Stimulated activated CD8-positive, alpha-beta memory T cell treated with anti-CD3 and anti-CD28 coated beads, Interleukin-2, amount 100 ng/mL, for 48 hours (primary cell): ENCODE data around the gene STK17A.

Experiments used
- DNase-seq, 2 donors: peaks; one replicate each; pipeline ENCODE4 v3.0.0-alpha.2; 2020; ENCODE audit warnings: low read depth in 2 of 2

Gene STK17A

DNA sequence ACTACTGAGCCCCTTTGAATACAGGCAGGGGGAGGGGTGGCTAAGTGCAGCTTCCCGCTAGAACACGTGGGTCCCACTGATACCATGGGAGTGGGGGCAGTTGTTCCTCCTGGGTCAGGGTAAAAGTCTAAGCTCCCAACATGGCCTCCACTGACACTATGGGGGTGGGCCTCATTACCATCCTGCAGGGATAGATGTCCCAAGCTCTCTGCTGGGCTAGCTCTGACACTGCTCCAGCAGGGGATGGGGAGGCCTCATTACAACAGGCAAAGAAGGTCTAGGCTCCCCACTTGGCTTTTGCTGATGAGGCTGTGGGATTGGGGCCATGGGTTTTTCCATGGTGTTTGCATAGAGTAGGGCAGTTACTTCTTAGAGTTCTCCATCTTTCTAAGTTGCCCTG lies 51.5 kb downstream of the STK17A start:
- DNase-seq: no peak

DNA sequence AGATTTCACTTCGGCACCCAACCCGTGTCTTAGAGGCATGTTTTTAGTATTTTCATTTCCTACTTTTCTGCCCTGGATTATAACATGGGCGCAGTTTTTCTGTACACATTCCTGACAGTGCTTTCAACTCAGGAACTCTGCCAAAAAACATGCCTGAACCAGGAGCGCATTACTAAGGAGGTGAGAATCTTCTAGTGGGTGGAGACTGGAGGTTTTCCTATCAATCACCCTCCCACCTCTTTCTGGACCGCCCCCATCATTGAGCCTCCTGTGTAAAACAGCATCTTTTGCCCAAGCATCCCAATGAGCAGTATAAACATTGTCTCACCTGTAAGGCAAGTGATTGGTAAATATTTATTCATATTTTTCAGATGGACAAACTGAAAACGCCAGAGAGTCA lies 53.2 kb downstream of the STK17A start:
- DNase-seq: no peak

DNA sequence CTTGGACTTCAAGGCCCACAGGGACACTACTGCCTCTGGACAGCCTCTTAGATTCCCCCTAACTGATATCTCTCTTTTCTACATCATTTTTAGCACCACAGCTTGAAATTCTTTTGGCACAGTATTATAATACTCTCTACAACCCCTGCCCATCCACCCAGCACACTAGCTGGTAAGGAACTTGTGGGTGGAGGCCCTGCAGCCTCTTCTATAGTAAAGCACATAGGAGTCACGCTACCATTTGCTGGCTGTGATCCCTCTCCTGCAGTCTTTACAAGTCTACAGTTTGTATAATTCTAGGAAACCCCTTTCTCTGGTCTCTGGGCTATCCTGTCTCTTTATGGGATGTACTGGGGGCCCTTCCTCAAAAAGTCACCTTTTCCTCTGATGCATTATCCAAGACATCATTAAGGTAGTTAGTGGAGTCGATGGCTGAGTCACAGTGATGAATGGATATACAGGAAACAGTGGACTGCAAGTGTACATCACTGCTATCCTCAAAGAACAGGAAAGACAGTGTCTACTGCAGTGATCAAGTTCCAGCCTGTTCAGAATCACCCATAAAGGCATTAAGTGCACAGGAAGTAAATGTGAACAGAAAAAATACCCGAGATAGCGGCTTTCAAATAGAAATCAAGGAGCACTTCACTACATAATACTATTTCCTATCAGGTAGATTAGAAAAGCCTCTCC lies 54.4 kb downstream of the STK17A start:
- no peak for DNase-seq

DNA sequence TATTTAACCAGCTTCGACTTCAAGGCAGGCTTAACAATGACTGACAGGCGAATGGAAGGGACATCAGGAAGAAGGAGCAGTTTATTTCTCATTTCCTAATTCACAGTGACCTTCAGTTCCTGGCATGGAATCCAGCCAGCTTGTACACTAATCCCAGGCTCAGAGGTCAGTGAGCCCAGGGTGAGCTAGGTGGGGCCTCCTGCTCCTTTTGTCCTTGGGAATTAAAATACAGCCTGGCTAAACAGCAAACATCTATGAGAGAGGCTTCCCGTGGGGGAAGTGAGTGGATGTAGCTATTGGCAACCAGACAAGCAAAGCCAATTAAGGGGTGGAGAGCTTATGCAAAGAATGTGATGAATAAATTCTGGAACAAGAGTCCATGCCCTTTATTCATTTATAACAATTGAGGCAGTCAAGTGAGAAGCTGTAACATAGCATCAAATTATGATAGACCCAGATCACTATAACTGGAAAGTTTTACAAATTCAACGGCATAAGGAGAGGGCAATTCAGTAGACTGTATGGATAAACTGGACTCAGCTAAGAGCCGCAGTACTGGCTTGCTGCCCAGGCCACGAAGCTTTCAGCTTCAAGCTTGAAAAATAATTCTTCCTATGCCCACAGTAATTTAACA lies 57.1 kb downstream of the STK17A start:
- no peak for DNase-seq

DNA sequence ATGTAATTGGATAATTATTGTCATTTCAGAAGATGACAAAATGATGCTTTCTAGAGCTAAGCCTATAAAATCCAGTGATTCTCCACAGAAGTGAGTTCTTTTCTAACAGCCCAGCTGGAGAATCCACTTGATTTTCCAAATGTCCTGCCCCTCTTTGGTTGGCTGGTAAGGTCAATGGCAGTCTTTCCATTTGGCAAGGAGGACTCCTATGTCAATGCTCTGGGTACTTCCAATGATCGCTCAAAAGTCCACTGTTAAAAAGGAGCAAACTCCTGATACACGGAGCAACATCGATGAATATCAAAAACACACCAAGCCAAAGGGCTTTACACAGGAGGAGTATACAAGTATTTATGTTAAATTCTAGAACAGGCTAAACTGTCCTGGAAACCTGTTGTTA lies 57.8 kb downstream of the STK17A start:
- DNase-seq: no peak

DNA sequence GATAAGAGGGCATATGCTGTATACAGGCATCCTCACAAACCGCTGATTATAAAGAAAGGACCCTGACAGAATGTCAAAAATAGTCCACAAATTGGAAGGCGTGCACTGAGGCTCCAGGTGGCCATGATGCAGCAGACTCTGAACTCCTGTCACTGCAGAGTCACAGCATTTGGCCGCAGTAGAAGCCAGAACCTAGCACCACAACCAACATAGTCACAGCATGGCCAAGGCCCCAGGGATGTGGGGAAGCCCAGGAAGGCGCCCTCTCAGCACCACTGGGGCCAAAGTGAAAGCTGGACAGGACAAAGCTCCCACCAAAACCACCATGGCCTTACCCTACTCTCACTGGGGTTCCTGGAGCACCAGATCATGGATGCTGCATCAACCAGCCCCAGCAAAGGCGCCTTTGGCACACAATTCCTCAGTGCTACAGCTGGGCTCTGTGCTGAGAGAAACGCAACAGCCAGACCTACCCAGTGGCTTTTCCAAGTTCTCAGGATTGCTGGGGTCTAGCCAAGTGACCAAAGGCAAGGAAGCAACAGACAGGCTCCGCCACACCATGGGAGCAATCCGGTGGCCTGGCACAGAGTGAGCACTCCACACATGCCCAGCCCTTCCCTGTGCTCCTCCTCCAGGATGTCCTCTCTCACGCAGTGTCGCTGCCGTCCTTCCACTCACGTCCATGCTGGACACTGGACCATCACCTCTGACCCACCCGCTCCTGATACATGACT lies 60.2 kb downstream of the STK17A start:
- DNase-seq: no peak

DNA sequence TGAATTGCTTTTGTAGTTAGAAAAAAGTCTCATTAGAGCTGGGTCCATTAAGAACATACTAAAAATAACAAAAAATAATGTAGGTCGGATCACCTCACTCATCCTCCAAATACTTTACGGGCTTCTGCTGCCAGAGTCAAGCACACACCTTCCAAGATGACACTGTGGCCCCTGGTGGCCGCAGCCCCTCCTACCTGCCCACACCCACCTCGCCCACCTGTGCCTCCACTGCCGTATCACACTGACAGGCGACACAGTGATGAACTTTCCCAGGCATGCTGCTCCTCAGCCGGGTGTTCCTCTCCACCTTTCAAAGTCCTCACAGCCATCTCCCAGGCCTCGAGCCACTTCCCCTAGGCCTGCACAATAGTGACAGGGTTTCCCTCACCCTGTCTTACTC lies 60.9 kb downstream of the STK17A start:
- DNase-seq: no peak

DNA sequence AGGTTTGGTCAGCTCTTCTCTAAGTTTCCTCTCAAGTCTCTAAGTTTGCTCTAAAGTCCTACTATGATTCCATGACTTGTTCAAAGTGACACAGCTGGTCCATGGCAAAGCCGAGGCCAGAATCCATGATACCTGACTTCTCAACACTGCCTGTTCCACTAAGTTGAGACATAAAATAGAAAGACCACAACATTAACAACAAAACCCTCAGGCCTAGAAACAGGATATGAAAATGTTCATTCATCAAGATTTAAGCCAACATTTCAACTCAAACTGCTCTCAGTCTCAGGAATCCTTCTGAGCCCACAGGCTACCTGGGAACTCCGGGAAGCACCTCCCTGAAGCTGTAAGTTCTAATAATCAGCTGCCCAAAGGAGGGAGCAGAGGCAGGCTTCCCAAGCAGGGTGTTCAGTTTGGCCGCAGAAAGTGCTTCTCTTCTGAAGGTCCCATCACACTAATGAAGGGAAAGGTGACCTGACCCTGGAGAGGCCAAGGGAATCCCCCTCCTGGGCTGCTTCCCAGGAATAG lies 62.9 kb downstream of the STK17A start:
- no peak for DNase-seq

DNA sequence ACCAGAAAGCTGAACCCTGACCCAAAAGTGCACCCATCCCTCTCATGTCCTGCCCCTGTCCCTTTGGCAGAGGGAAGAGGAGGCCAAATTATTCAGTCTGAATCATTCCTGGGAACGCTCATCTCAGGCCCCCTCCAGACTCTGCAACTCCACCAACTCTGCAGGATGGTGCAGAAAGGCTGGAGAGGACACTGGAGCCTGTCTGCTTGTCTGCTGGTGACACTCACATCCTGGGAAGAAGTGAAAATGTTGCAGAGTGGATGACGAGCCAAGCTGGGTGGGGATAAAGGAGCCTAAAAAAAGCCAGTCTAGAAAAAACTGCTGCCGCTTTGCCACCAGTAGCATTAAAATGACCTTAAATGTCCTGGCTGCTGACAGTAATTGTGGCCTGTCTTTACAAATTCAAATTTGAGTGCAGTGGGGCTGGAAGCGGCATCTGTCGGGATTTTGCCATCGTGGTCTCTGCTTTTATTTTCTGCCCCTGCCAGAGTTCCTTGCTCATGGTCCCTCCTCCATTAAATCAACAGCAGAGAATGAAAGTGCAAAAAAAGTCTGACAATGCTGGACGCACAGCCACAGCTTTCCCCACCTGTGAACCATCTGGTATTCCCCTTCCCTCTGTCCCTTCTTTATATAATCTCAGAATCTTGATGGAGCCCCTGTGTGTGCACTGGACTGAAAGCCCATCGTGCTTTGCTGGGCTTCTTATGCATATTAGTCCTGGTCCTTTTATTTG lies 63.9 kb downstream of the STK17A start:
- no peak for DNase-seq

DNA sequence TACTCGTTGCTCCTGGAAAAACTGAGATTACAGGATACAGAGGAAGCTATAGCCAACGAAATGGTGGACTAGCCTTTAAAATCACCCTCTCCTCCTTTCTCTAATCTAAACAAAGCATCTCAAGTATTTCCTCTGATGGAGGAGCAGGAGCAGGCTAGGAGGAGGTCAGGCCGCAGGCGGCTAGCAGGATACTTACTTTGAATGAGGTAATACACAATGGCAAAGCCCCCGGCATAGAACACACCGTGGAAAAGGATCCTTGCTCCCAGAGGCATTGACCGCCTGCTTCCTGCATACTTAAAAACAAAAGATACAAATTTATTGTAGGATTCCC lies 64.4 kb downstream of the STK17A start:
- no peak for DNase-seq

DNA sequence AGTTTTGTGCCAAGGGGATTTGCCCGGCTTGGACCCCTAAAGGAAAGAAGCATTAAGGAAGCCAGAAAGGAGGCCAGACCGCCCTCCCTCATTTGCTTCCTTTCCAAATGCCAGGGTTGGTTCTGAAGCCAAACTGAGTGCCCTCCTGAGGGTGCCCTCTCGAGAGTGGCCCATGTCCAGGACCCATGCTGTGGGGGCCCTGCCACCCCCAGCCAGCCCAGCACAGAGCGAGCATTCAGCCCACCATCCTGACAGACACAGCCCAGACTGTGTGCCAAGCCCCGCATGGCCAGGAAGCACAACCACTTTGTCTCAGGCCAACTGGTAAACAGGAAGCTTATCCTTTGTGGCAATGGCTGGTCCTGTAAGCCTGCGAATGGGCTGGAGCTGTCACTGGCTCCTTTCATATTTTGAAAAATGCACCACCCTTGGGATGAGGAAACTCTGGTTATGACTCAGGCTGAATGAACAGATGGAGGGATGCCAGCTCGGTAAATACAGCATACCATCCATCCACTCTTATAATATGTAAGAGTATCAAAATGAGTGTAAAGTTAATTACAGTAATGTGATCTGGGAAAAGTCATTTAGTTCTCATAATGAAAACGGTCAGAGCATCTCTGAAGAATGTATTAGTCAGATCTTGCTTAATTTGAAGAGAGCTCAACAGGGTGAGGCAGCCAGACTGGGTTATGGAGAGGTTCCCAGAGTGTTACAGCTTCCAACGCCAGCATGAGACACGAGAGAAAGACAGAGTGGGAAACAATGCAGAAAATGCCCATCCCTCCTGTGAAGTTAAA lies 65.0 kb downstream of the STK17A start:
- no peak for DNase-seq

DNA sequence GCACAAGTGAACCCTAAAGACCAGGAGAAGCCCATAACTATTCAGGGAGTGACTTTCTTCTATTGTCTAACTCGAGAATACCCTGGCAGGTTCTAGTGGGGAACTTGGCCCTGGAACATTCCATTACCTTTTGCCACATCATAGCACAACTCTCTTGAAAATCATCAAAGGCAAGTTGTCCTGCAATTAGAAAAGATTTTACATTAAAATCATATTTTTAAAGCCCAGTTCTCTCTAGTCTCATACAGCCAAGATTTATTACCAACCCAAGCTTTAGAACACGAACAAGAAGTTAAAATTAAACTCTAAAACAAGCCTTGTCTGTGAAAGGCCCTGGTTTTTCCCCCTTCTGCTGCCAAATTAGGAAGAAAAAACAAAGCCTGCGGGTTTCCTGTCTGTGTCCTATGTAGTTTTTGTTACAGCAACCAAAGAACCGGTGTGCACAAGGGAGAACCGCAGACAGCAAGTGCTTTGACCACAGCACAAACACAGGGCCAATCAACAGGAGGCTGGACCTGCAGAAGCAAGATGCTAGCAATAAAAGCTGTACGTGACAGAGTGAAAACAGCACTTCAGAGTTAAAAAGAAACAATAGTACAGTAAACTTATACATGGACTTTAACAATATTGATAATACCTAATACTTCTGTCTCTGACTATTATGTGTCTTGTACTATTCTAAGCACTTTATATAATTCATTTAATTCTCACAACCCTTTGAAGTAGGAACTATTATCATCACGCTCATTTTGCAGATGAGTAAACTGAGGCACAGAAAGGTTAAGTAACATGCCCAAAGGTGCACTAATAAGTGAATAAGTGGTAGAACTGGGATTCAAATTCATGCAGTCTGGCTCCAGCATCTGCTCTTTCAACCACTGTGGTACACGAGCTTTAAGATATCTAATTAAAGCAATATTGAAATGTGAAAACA lies 65.8 kb downstream of the STK17A start:
- DNase-seq: no peak

DNA sequence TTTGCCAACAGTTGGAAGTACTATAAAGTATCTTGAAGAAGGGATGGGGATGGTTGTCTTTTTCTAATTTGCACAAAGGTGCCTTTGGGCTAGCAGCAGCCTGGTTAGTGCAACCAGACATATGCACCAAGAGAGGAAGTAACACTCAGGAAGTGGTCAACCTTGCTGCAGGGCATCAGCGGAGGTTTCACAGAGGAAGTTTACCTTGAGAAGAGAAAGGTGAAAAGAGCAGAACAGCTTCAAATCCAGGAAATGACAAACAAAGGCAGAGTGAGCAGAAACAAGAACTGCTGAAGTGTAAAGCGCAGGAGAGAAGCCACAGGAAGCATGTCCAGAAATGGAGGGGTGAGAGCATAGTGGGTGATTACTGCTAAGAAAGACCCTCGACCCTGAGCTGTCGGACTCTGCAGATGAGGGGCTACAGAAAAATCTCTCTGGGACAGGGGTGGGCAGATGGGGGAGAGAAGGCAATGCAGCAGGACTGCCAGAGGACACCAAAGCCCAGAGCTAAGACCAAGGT lies 66.9 kb downstream of the STK17A start:
- DNase-seq: no peak

DNA sequence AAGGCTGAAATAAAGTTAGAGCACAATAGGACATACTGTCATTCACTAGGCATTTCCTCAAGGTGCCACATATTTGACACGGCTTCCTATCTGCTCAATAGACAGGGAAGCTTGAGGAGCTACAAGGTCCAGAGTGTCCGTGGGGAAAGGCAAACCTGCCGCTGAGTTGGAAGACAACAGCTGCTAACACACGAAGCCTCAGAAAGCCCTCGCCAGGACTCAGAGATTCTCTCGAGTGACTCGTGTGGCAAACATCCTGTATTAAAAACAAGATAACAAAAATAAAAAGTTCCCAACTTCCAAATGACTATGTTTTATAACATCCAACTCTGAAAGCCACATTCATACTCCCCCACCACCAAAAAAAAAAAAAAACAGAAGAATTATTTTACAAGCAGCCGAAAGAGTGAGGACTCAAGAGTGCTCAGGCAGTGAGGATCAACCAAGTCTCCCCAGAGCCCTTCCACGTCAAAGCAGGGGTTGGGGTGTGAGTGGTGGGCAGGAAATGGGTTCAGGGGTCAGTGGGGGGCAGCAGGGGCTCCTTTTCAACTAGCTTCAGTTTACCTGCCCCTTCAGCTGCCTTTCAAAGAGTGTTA lies 67.6 kb downstream of the STK17A start:
- no peak for DNase-seq

DNA sequence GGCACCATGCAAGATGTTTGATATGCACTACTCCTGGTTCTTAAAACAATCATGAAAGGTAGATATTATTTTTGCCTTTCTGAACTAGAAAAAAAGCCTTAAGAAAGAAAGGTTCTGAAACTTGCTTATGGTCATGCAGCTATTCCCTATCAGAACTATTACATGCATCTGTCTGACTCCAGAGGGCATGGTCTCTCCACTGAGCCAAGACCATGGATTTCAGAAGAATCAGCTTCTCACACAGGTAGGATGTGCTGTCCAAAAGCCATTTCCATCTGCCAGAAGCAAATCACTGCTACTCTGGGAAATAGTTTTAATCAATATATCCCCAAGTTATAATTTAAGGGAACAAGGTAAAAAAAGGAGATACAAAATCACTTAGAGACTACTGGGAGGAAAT lies 69.5 kb downstream of the STK17A start:
- DNase-seq: no peak

DNA sequence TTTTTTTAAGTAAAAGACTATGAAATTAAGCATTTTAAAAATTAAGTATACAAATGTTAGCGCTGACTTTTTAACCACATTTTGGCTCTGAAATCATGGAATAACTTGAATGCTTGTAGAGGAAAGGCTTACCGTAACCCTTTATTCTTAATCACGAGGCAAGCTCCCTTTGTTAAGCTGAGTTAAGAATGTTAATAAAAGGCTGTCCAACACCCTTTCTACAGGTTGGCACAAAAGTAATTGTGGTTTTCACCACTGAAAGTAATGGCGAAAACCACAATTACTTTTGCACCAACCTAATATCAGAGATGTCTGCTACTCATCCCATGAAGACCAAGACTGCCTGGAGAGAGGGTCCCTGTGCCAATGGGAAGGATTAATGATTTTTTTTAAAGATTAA lies 70.6 kb downstream of the STK17A start:
- no peak for DNase-seq

DNA sequence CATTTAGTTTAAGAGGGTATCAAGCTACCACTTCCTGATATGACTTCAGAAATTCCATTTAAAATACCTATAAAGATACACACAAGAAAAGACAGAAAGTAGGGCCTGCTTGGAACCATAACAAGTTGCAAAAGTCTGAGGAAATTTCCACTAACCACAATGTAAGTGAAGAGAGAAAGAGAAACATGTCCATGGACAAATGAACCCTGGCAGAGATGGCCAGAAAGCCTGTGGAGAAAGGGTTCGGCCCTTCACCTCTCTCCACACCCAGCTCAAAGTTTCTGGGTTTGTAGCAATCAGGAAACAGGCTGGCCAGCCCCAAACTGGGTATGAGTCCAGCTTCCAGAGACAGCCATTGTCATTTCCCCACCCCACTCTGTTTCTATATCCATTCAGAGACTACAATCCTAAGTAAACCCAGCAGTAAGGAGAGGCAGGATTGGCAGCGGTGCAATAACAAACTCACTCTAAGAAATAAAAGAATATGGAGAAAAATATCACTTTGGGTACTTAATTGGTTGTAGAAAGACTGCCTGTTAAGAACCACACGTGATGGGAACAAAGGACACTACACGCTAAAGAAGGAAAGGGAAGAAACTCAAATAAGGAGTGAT lies 71.1 kb downstream of the STK17A start:
- DNase-seq: no peak

DNA sequence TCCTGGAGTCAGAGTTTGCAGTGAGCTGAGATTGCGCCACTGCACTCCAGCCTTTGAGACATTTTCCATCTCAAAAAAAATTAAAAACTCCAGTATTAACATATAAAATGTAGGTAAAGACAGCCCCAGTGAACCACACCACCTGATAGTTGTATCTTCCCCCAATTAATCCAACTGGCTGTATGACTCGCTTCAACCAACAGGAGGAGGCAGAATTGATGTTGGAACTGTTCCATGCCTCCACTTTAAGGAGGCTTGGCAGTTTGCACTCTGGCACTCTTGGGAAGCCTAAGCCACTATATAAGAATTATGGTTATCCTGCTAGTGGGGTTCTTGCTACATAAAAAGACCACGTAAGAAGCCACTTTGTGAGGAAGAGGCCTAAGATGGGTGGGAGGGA lies 72.7 kb downstream of the STK17A start:
- DNase-seq: no peak

DNA sequence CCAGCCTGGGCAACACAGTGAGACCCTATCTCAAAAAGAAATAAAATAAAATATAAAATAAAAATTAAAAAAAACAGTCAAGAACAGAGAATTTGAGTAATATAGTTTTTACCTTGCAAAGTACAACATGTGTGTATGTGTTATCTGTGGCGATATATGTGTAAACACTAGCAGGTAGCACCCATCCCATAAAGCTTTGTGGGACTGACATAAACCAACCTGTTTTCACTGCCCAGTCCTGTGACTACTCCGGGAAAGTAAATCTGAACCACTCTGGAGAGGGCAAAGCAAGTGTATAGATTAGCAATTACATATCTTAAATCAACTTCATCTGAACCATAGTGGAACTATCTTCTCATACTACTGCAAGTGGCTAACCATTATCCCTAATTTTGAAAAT lies 74.1 kb downstream of the STK17A start:
- no peak for DNase-seq
